HEK293 (cell line): ENCODE data around the gene URAD.

Experiments
- CTCF ChIA-PET: fragments of 350-600 bp; formaldehyde crosslinking; extraction: SDS; loops from one replicate; lab custom pipeline; 2021; ENCODE audit warnings: antibody characterized with exemption; lab: Yijun Ruan, JAX
- POLR2A ChIA-PET: fragments of 300-600 bp; formaldehyde crosslinking; extraction: SDS; loops from one replicate; lab custom pipeline; 2020; ENCODE audit warnings: antibody characterized with exemption, inconsistent platforms; lab: Yijun Ruan, JAX
- H3K27ac ChIP-seq: fragments of 200-500 bp; sonication (Bioruptor generic); 2 replicates; pipeline ENCODE4 v1.5.1; 2014; ENCODE audit warnings: low read depth, low read length, control low read depth, inconsistent platforms; ENCODE audit errors: extremely low read depth
- H3K36me3 ChIP-seq, 2 experiments: fragments of 200-500 bp in 1 of 2; sonication (Bioruptor generic) in 1 of 2; 1 replicate in 1 of 2; 2 replicates in 1 of 2; pipeline ENCODE4 v1.5.1; 2014 to 2017; ENCODE audit warnings: inconsistent platforms in 2 of 2, low read length in 2 of 2; ENCODE audit not compliant: control insufficient read depth in 2 of 2, insufficient read depth in 1 of 2
- H3K4me1 ChIP-seq: fragments of 200-500 bp; sonication (Bioruptor generic); 2 replicates; pipeline ENCODE4 v1.5.1; 2014; ENCODE audit warnings: mild to moderate bottlenecking, low read length, inconsistent platforms; ENCODE audit not compliant: control insufficient read depth, insufficient read depth
- H3K4me3 ChIP-seq: 2 replicates; pipeline ENCODE4 v1.5.1; 2011; ENCODE audit warnings: low read depth, mild to moderate bottlenecking, control low read depth, low read length, moderate library complexity
- H3K9me3 ChIP-seq: fragments of 200-500 bp; sonication (Bioruptor generic); 2 replicates; pipeline ENCODE4 v1.5.1; 2014; ENCODE audit warnings: low read depth, low read length, inconsistent platforms; ENCODE audit not compliant: control insufficient read depth, insufficient read depth
- HOXD13 ChIP-seq: sonication (generic); formaldehyde crosslinking; IDR thresholded peaks from 2 replicates; pipeline ENCODE4 v1.8.0; 2022; ENCODE audit warnings: missing genetic modification reagents, borderline replicate concordance
- SALL2 ChIP-seq: fragments of 450-650 bp; formaldehyde crosslinking; IDR thresholded peaks from 2 replicates; pipeline ENCODE4 v1.5.0; 2017; ENCODE audit warnings: missing biosample characterization, mild to moderate bottlenecking, missing genetic modification characterization, borderline replicate concordance
- SETDB1 ChIP-seq: IDR thresholded peaks from one replicate; pipeline ENCODE4 v1.6.1; 2017; ENCODE audit warnings: mild to moderate bottlenecking, low read length, moderate library complexity, mixed read lengths; ENCODE audit not compliant: insufficient read length
- WT1 ChIP-seq: fragments of 450-650 bp; formaldehyde crosslinking; IDR thresholded peaks from 2 replicates; pipeline ENCODE4 v1.5.1; 2016; ENCODE audit warnings: missing biosample characterization, missing genetic modification characterization
- YY2 ChIP-seq: fragments of 450-650 bp; formaldehyde crosslinking; IDR thresholded peaks from 2 replicates; pipeline ENCODE4 v1.5.1; 2016; ENCODE audit warnings: missing biosample characterization, missing genetic modification characterization
- ZEB2 ChIP-seq: fragments of 450-650 bp; formaldehyde crosslinking; IDR thresholded peaks from 2 replicates; pipeline ENCODE4 v1.5.1; 2016; ENCODE audit warnings: missing biosample characterization, missing genetic modification characterization
- ZFP37 ChIP-seq: fragments of 450-650 bp; formaldehyde crosslinking; IDR thresholded peaks from 2 replicates; pipeline ENCODE4 v1.5.1; 2016; ENCODE audit warnings: missing biosample characterization, missing genetic modification characterization
- ZNF121 ChIP-seq: fragments of 450-650 bp; formaldehyde crosslinking; IDR thresholded peaks from 2 replicates; pipeline ENCODE4 v1.5.1; 2016; ENCODE audit warnings: missing biosample characterization, missing genetic modification characterization
- ZNF138 ChIP-seq: fragments of 450-650 bp; formaldehyde crosslinking; IDR thresholded peaks from 2 replicates; pipeline ENCODE4 v1.5.1; 2016; ENCODE audit warnings: missing biosample characterization, missing genetic modification characterization, borderline replicate concordance
- ZNF146 ChIP-seq: fragments of 450-650 bp; formaldehyde crosslinking; IDR thresholded peaks from 2 replicates; pipeline ENCODE4 v1.5.1; 2016; ENCODE audit warnings: missing biosample characterization, missing genetic modification characterization
- ZNF202 ChIP-seq: fragments of 450-650 bp; formaldehyde crosslinking; IDR thresholded peaks from 2 replicates; pipeline ENCODE4 v1.5.1; 2016; ENCODE audit warnings: missing biosample characterization, missing genetic modification characterization, borderline replicate concordance
- ZNF426 ChIP-seq: fragments of 450-650 bp; formaldehyde crosslinking; IDR thresholded peaks from 2 replicates; pipeline ENCODE4 v1.5.1; 2017; ENCODE audit warnings: missing biosample characterization, missing genetic modification characterization, mild to moderate bottlenecking, inconsistent platforms, moderate library complexity
- ZNF548 ChIP-seq: fragments of 450-650 bp; formaldehyde crosslinking; IDR thresholded peaks from 2 replicates; pipeline ENCODE4 v1.5.1; 2016; ENCODE audit warnings: missing biosample characterization, missing genetic modification characterization
- ZNF555 ChIP-seq: fragments of 450-650 bp; formaldehyde crosslinking; conservative IDR thresholded peaks from 2 replicates; pipeline ENCODE4 v1.5.1; 2017; ENCODE audit warnings: missing biosample characterization, mild to moderate bottlenecking, missing genetic modification characterization, inconsistent platforms
- ZNF626 ChIP-seq: fragments of 450-650 bp; sonication (Bioruptor Pico); formaldehyde crosslinking; IDR thresholded peaks from 2 replicates; pipeline ENCODE4 v1.5.1; 2018; ENCODE audit warnings: missing biosample characterization, missing genetic modification characterization, inconsistent platforms
- ZNF677 ChIP-seq: fragments of 450-650 bp; IDR thresholded peaks from 2 replicates; pipeline ENCODE4 v1.5.0; 2018; ENCODE audit warnings: missing biosample characterization, mild to moderate bottlenecking, missing genetic modification characterization, moderate library complexity
- ZNF707 ChIP-seq: fragments of 450-650 bp; formaldehyde crosslinking; IDR thresholded peaks from 2 replicates; pipeline ENCODE4 v1.5.1; 2016; ENCODE audit warnings: missing biosample characterization, missing genetic modification characterization
- ZNF785 ChIP-seq: fragments of 450-650 bp; formaldehyde crosslinking; IDR thresholded peaks from 2 replicates; pipeline ENCODE4 v1.5.1; 2016; ENCODE audit warnings: missing biosample characterization, missing genetic modification characterization
- ZSCAN30 ChIP-seq: fragments of 450-650 bp; IDR thresholded peaks from 2 replicates; pipeline ENCODE4 v1.5.1; 2018; ENCODE audit warnings: missing biosample characterization, mild to moderate bottlenecking, missing genetic modification characterization, moderate library complexity
- TF ChIP-seq, protein P1 (sequence below): fragments of 450-650 bp; formaldehyde crosslinking; IDR thresholded peaks from 2 replicates; pipeline ENCODE4 v1.5.1; 2016; ENCODE audit warnings: missing biosample characterization, missing genetic modification characterization
- TF ChIP-seq, protein P2 (sequence below): fragments of 450-650 bp; formaldehyde crosslinking; IDR thresholded peaks from 2 replicates; pipeline ENCODE4 v1.5.1; 2017; ENCODE audit warnings: missing biosample characterization, missing genetic modification characterization
- TF ChIP-seq, protein P3 (sequence below): fragments of 450-650 bp; formaldehyde crosslinking; IDR thresholded peaks from 2 replicates; pipeline ENCODE4 v1.5.1; 2016; ENCODE audit warnings: missing biosample characterization, missing genetic modification characterization, borderline replicate concordance
- TF ChIP-seq, protein P4 (sequence below): fragments of 450-650 bp; formaldehyde crosslinking; IDR thresholded peaks from 2 replicates; pipeline ENCODE4 v1.5.1; 2016; ENCODE audit warnings: missing biosample characterization, missing genetic modification characterization
- TF ChIP-seq, protein P5 (sequence below): fragments of 450-650 bp; formaldehyde crosslinking; IDR thresholded peaks from 2 replicates; pipeline ENCODE4 v1.5.1; 2016; ENCODE audit warnings: missing biosample characterization, missing genetic modification characterization

Gene URAD

DNA sequence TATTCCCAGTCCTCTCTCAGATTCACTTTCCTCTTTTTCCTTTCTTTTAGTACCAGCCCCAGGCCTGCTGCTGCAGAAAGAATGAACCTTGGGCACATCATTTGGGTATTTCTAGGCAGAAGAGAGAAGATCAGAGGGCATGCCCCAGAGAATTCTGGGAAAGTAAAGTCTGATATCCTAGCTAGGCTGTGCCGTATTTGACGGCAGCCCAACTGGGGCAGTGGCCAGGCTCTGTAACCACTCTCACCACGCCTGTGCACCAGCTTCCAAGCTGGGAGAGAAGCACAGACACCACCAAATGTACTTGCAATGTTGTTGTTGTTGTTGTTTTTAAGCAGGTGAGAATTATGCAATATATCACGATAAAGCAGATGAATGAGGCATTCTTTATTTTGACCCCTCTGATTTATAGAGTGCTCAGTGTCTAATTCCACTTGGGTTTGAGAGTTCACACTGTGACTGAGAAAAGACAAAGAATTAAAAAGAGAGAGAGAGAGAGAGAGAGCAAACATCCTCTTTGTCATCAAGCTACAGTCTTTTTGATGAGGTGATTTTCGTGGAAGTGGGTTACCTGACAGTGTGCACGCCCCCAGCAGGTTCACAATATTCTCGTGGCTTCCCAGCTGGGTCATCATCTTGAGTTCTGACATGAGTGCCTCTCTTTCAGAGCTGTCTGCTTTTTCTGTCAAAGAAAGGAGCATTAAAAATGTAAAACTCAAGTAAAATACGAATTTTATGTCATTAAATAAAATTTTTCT, 39.3 kb upstream of the URAD start (continued):
- TF ChIP-seq, protein P1, sequence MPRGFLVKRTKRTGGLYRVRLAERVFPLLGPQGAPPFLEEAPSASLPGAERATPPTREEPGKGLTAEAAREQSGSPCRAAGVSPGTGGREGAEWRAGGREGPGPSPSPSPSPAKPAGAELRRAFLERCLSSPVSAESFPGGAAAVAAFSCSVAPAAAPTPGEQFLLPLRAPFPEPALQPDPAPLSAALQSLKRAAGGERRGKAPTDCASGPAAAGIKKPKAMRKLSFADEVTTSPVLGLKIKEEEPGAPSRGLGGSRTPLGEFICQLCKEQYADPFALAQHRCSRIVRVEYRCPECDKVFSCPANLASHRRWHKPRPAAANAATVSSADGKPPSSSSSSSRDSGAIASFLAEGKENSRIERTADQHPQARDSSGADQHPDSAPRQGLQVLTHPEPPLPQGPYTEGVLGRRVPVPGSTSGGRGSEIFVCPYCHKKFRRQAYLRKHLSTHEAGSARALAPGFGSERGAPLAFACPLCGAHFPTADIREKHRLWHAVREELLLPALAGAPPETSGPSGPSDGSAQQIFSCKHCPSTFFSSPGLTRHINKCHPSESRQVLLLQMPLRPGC (tag by site-specific recombination): no peak
- TF ChIP-seq ZNF555 (tag by site-specific recombination) (no peak), WT1 (no peak), ZNF707 (tag by site-specific recombination) (no peak), SALL2 (no peak), ZEB2 (tag by site-specific recombination) (no peak)

DNA sequence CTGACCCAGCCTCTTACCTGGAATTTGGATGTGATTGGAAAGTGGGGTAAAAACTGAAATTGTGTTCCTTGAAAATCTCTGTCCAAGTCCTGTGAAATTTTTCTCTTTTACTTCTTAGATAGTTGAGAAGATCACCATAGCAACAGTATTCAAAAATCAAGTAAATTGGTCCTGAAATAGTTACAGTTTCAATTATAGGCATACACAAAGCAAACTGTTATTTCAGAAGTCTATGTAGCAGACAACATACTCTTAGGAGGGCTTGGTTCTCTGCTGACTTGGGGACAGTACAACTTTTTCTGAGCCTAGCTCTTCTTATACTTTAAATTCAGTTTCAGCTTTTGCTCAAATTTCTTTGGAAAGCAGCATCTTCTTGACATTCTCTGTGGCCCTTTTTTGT, 38.6 kb upstream of the URAD start:
- Histone ChIP-seq H3K36me3 (no peaks in the 10 kb centered on the region), H3K9me3 (no peaks in the 10 kb centered on the region), H3K4me1 (no peaks in the 10 kb centered on the region), H3K4me3 (no peak overlapping the region), H3K27ac (no peak overlapping the region)
- POLR2A ChIA-PET: no interaction called here
- CTCF ChIA-PET: no interaction called here
- no peak for TF ChIP-seq ZSCAN30
- no peak for TF ChIP-seq ZNF121 (tag by site-specific recombination)
- no peak for TF ChIP-seq ZNF626 (tag by site-specific recombination)
- no peak for TF ChIP-seq YY2 (tag by site-specific recombination)
- no peak for TF ChIP-seq ZNF677
- TF ChIP-seq ZNF426 (tag by site-specific recombination): no peak
- TF ChIP-seq, protein P2, sequence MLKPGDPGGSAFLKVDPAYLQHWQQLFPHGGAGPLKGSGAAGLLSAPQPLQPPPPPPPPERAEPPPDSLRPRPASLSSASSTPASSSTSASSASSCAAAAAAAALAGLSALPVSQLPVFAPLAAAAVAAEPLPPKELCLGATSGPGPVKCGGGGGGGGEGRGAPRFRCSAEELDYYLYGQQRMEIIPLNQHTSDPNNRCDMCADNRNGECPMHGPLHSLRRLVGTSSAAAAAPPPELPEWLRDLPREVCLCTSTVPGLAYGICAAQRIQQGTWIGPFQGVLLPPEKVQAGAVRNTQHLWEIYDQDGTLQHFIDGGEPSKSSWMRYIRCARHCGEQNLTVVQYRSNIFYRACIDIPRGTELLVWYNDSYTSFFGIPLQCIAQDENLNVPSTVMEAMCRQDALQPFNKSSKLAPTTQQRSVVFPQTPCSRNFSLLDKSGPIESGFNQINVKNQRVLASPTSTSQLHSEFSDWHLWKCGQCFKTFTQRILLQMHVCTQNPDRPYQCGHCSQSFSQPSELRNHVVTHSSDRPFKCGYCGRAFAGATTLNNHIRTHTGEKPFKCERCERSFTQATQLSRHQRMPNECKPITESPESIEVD (tag by site-specific recombination): no peak
- TF ChIP-seq ZNF138 (tag by site-specific recombination): no peak
- TF ChIP-seq, protein P3, sequence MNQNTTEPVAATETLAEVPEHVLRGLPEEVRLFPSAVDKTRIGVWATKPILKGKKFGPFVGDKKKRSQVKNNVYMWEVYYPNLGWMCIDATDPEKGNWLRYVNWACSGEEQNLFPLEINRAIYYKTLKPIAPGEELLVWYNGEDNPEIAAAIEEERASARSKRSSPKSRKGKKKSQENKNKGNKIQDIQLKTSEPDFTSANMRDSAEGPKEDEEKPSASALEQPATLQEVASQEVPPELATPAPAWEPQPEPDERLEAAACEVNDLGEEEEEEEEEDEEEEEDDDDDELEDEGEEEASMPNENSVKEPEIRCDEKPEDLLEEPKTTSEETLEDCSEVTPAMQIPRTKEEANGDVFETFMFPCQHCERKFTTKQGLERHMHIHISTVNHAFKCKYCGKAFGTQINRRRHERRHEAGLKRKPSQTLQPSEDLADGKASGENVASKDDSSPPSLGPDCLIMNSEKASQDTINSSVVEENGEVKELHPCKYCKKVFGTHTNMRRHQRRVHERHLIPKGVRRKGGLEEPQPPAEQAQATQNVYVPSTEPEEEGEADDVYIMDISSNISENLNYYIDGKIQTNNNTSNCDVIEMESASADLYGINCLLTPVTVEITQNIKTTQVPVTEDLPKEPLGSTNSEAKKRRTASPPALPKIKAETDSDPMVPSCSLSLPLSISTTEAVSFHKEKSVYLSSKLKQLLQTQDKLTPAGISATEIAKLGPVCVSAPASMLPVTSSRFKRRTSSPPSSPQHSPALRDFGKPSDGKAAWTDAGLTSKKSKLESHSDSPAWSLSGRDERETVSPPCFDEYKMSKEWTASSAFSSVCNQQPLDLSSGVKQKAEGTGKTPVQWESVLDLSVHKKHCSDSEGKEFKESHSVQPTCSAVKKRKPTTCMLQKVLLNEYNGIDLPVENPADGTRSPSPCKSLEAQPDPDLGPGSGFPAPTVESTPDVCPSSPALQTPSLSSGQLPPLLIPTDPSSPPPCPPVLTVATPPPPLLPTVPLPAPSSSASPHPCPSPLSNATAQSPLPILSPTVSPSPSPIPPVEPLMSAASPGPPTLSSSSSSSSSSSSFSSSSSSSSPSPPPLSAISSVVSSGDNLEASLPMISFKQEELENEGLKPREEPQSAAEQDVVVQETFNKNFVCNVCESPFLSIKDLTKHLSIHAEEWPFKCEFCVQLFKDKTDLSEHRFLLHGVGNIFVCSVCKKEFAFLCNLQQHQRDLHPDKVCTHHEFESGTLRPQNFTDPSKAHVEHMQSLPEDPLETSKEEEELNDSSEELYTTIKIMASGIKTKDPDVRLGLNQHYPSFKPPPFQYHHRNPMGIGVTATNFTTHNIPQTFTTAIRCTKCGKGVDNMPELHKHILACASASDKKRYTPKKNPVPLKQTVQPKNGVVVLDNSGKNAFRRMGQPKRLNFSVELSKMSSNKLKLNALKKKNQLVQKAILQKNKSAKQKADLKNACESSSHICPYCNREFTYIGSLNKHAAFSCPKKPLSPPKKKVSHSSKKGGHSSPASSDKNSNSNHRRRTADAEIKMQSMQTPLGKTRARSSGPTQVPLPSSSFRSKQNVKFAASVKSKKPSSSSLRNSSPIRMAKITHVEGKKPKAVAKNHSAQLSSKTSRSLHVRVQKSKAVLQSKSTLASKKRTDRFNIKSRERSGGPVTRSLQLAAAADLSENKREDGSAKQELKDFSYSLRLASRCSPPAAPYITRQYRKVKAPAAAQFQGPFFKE (tag by site-specific recombination): no peak
- TF ChIP-seq, protein P4, sequence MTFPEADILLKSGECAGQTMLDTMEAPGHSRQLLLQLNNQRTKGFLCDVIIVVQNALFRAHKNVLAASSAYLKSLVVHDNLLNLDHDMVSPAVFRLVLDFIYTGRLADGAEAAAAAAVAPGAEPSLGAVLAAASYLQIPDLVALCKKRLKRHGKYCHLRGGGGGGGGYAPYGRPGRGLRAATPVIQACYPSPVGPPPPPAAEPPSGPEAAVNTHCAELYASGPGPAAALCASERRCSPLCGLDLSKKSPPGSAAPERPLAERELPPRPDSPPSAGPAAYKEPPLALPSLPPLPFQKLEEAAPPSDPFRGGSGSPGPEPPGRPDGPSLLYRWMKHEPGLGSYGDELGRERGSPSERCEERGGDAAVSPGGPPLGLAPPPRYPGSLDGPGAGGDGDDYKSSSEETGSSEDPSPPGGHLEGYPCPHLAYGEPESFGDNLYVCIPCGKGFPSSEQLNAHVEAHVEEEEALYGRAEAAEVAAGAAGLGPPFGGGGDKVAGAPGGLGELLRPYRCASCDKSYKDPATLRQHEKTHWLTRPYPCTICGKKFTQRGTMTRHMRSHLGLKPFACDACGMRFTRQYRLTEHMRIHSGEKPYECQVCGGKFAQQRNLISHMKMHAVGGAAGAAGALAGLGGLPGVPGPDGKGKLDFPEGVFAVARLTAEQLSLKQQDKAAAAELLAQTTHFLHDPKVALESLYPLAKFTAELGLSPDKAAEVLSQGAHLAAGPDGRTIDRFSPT (tag by site-specific recombination): no peak
- TF ChIP-seq ZNF146 (tag by site-specific recombination): no peak
- TF ChIP-seq ZNF202 (tag by site-specific recombination): no peak
- TF ChIP-seq ZNF785 (tag by site-specific recombination): no peak
- TF ChIP-seq, protein P5, sequence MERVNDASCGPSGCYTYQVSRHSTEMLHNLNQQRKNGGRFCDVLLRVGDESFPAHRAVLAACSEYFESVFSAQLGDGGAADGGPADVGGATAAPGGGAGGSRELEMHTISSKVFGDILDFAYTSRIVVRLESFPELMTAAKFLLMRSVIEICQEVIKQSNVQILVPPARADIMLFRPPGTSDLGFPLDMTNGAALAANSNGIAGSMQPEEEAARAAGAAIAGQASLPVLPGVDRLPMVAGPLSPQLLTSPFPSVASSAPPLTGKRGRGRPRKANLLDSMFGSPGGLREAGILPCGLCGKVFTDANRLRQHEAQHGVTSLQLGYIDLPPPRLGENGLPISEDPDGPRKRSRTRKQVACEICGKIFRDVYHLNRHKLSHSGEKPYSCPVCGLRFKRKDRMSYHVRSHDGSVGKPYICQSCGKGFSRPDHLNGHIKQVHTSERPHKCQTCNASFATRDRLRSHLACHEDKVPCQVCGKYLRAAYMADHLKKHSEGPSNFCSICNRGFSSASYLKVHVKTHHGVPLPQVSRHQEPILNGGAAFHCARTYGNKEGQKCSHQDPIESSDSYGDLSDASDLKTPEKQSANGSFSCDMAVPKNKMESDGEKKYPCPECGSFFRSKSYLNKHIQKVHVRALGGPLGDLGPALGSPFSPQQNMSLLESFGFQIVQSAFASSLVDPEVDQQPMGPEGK: no peak
- no peak for TF ChIP-seq ZNF548 (tag by site-specific recombination)
- no peak for TF ChIP-seq ZFP37
- no peak for TF ChIP-seq SETDB1
- TF ChIP-seq HOXD13: no peak
